Caco-2 (cell line): ENCODE results near the gene DCPS. TPM values are rescaled to one million over a fixed set of nuclear protein-coding genes. Genes with fewer than 3 reads are reported as not detected.

Source experiments
- BruUV-seq: library from RNA; stranded (reverse); fragments of 400-500 nt; replicated peaks from 2 replicates; lab custom pipeline; 2021; lab: Mats Ljungman, UMichigan
- CTCF ChIA-PET: fragments of 300-600 bp; sonication (Branson Sonifier 250); formaldehyde crosslinking; loops from one replicate; lab custom pipeline; 2022; ENCODE audit warnings: antibody characterized with exemption; lab: Charles Lee
- POLR2A ChIA-PET: fragments of 300-600 bp; sonication (Branson Sonifier 250); formaldehyde crosslinking; loops from one replicate; lab custom pipeline; 2022; ENCODE audit warnings: antibody characterized with exemption; lab: Charles Lee
- DNase-seq, 2 experiments: peaks; one replicate each; pipeline versions ENCODE4 v3.0.0 to v3.0.0-alpha.2; 2020 to 2022
- H3K27me3 ChIP-seq: replicated peaks from 2 replicates; pipeline ENCODE4 v1.6.0; 2011; ENCODE audit warnings: low read length; ENCODE audit not compliant: control insufficient read depth, insufficient read depth
- H3K36me3 ChIP-seq: 2 replicates; pipeline ENCODE4 v1.5.1; 2011; ENCODE audit warnings: low read length; ENCODE audit not compliant: control insufficient read depth, insufficient read depth
- H3K4me1 ChIP-seq: fragments of 250-450 bp; sonication (Bioruptor Pico); 2 replicates; pipeline ENCODE4 v1.5.1; 2020; ENCODE audit warnings: mild to moderate bottlenecking
- H3K4me3 ChIP-seq: 2 replicates; pipeline ENCODE4 v1.5.1; 2011; ENCODE audit warnings: low read depth, mild to moderate bottlenecking, control low read depth, low read length
- H3K9me3 ChIP-seq: fragments of 250-450 bp; sonication (Bioruptor Pico); 2 replicates; pipeline ENCODE4 v1.5.1; 2020; ENCODE audit warnings: mild to moderate bottlenecking, moderate library complexity
- H3K27ac Mint-ChIP-seq: one replicate; pipeline ENCODE4 v1.8.0; 2022; ENCODE audit warnings: mixed read lengths; ENCODE audit not compliant: unreplicated experiment
- H3K27me3 Mint-ChIP-seq: one replicate; pipeline ENCODE4 v1.8.0; 2022; ENCODE audit warnings: mixed read lengths; ENCODE audit not compliant: insufficient read depth, unreplicated experiment
- H3K36me3 Mint-ChIP-seq: one replicate; pipeline ENCODE4 v1.8.0; 2022; ENCODE audit warnings: mild to moderate bottlenecking, mixed read lengths; ENCODE audit not compliant: insufficient read depth, unreplicated experiment
- H3K4me1 Mint-ChIP-seq: one replicate; pipeline ENCODE4 v1.8.0; 2022; ENCODE audit warnings: low read depth, mixed read lengths; ENCODE audit not compliant: unreplicated experiment
- H3K4me3 Mint-ChIP-seq: one replicate; pipeline ENCODE4 v1.8.0; 2022; ENCODE audit warnings: mild to moderate bottlenecking, moderate library complexity, mixed read lengths; ENCODE audit not compliant: unreplicated experiment
- H3K9me3 Mint-ChIP-seq: one replicate; pipeline ENCODE4 v1.8.0; 2022; ENCODE audit warnings: mixed read lengths; ENCODE audit not compliant: unreplicated experiment
- CTCF ChIP-seq, 2 experiments: fragments of 200-600 bp in 1 of 2; IDR thresholded peaks; 1 replicate in 1 of 2; 2 replicates in 1 of 2; pipeline versions ENCODE4 v1.5.1 to v1.8.0; 2011 to 2022; ENCODE audit warnings: antibody characterized with exemption in 1 of 2, control low read depth in 1 of 2, inconsistent platforms in 1 of 2, low read depth in 1 of 2, low read length in 1 of 2, mild to moderate bottlenecking in 1 of 2, moderate library complexity in 1 of 2; ENCODE audit not compliant: insufficient read depth in 1 of 2, severe bottlenecking in 1 of 2, unreplicated experiment in 1 of 2
- intact Hi-C: fragments of 100-400 bp; cut with micrococcal nuclease; formaldehyde crosslinking; loops from one replicate; pipeline ENCODE4 v1.10.0; 2022; ENCODE audit not compliant: unreplicated experiment
- total RNA-seq: library from RNA; stranded (reverse); gene quantifications from 2 replicates; pipeline ENCODE4 v1.2.3, GENCODE V29; 2022

The DCPS gene
- total RNA-seq, 1 experiment from 2014 or later: 40.4 TPM

GRCh38 chr11:126355324-126355925 is 51.6 kb downstream of the DCPS start, which contains the start of gene ST3GAL4:
ST3GAL4 (plus strand) TSS chr11:126355686; CDS start chr11:126406156, 50,470 bp downstream.
- Histone ChIP-seq H3K9me3 (no peaks in the 10 kb centered on the region), H3K27me3 (no peaks in the 10 kb centered on the region), H3K4me1 (peaks cover 22% of the 10 kb centered on the region), H3K4me3 (peak within 1 kb of the TSS; percentile 82), H3K36me3 (no peaks in the 10 kb centered on the region)
- DNase-seq: peak; percentile 94
- ChIA-PET CTCF (interaction anchor here (0.6 to 1.6 kb wide), 5 partner anchors 45 to 130 kb away, joined by 3 to 9 read pairs (median 5); partner anchors contain the start of gene DCPS), POLR2A (interaction anchor here (0.6 to 1.7 kb wide), 5 partner anchors 10 to 144 kb away, joined by 4 to 9 read pairs (median 5); partner anchors contain the start of genes DCPS and FAM118B)
- peaks cover 5% of the 10 kb centered on the region for H3K36me3 Mint-ChIP-seq
- peak within 1 kb of the TSS; percentile 93 for H3K4me3 Mint-ChIP-seq
- BruUV-seq: no TSS peak
- no peaks in the 10 kb centered on the region for H3K9me3 Mint-ChIP-seq
- H3K4me1 Mint-ChIP-seq: peaks cover 18% of the 10 kb centered on the region
- intact Hi-C loops: loop anchor here (2.0 kb wide), 1 partner anchor 45 kb away; no protein-coding TSS in a partner anchor
- no peaks in the 10 kb centered on the region for H3K27me3 Mint-ChIP-seq
- peak within 1 kb of the TSS; percentile 65 for H3K27ac Mint-ChIP-seq
- TF ChIP-seq CTCF (IDR thresholded peaks at IDR 0.05; ENCODE audit: insufficient read depth in 1 of 2, low read depth in 1 of 2, low read length in 1 of 2, severe bottlenecking in 1 of 2, unreplicated experiment in 1 of 2): no peak

DNA sequence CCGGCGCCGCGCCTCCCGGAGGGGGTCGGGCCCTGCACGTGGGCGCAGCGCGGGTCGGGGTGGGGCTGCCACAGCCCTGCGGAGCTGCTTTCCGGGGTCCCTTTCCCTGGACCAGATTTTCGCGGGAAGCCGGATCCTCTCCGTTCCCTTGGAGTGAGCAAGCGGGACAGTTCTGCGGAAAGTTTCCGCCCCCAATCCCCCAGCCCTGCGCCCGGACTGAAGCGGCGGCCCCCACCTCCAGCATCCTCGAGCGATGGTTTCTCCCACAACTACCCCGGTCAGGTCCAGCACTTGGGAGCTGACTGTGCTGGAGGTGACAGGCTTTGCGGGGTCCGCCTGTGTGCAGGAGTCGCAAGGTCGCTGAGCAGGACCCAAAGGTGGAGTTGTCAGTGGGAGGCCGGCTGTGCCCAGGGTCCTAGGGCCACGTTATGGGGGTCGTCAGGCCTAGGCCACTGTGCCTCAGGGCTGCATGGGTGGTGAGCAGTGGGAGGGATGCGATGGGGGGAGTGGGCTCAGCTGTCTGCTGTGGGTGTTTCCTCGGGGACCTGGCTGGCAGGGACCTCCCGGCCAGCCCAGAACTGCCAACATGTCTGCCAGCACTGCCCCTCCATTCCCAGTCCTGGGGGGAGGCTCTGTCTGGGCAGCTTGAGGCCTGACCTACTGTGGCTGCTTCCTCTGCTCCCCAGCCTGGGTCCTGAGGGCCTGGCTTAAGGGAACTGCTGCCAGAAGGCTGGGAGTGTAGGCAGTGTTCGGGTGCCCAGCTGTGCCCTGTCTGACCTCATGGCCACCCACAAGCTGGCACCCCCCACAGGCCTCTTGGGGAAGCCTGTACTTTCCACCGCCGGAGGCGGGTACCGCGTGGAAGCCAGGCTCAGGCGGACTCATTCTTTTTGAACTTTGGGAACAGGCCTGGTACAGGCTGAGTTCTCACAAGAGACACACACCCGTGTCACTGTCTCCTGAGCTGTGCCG is 52.4 kb downstream of the DCPS start:
- no TSS peak for BruUV-seq
- no peaks in the 10 kb centered on the region for H3K27me3 Mint-ChIP-seq
- H3K4me1 ChIP-seq: peaks cover 22% of the 10 kb centered on the region
- H3K9me3 Mint-ChIP-seq: no peaks in the 10 kb centered on the region
- no peak overlapping the region for H3K27ac Mint-ChIP-seq
- H3K4me1 Mint-ChIP-seq: peaks cover 18% of the 10 kb centered on the region
- DNase-seq: peak in 1 of 2 experiments; percentile 54
- H3K36me3 ChIP-seq: no peaks in the 10 kb centered on the region
- POLR2A ChIA-PET: interaction anchor here (0.6 to 1.7 kb wide), 6 partner anchors 10 to 144 kb away, joined by 4 to 9 read pairs (median 6); partner anchors contain the start of genes DCPS and FAM118B
- peaks cover 5% of the 10 kb centered on the region for H3K36me3 Mint-ChIP-seq
- peak overlapping the region; percentile 93 for H3K4me3 Mint-ChIP-seq
- no peaks in the 10 kb centered on the region for H3K9me3 ChIP-seq
- CTCF ChIA-PET: interaction anchor here (0.6 to 1.6 kb wide), 5 partner anchors 46 to 129 kb away, joined by 3 to 9 read pairs (median 3); partner anchors contain the start of gene DCPS
- intact Hi-C loops: loop anchor here (2.0 kb wide), 1 partner anchor 45 kb away; no protein-coding TSS in a partner anchor
- no peaks in the 10 kb centered on the region for H3K27me3 ChIP-seq
- TF ChIP-seq CTCF (IDR thresholded peaks at IDR 0.05; ENCODE audit: insufficient read depth in 1 of 2, low read depth in 1 of 2, low read length in 1 of 2, severe bottlenecking in 1 of 2, unreplicated experiment in 1 of 2): no peak
- peak overlapping the region; percentile 82 for H3K4me3 ChIP-seq
